ENCODE measurements around the gene TP53I11.

GRCh38 chr11:44928144-44928543 lies 22.5 kb downstream of the TP53I11 start:
- TF ChIP-seq JUN (IDR thresholded peaks at IDR 0.05; ENCODE audit: borderline replicate concordance, insufficient read depth, insufficient read length, low read depth) (no peak), POLR2AphosphoS5 (IDR thresholded peaks at IDR 0.05; ENCODE audit: insufficient read depth, low read depth, low read length) (no peak), EZH2 (IDR thresholded peaks at IDR 0.05; ENCODE audit: borderline replicate concordance, low read depth, low read length, severe bottlenecking) (no peak), CTCF (IDR thresholded peaks at IDR 0.05; ENCODE audit: extremely low read depth in 1 of 2, insufficient read depth in 1 of 2, low read depth in 1 of 2, low read length in 2 of 2) (no peak), POLR2A (IDR thresholded peaks at IDR 0.05; ENCODE audit: low read depth, low read length) (no peak)

Measured in endothelial cell of umbilical vein (primary cell).